NCI-H2081 (cell line): ENCODE results near the gene LRRC56.
A peak's percentile ranks its signal among the peaks of the same experiment; 100 is the strongest.
"Not testable (repeated sequence)": the region's sequence is repeated elsewhere in the genome, so short reads cannot be mapped to it uniquely, and the experiment has no call there.

Experiments used
- DNase-seq, 2 experiments: peaks; one replicate each; lab custom pipeline; 2025; lab: John Stamatoyannopoulos, UW

The LRRC56 gene

GRCh38 chr11:559020-559620 lies 21.8 kb downstream of the LRRC56 start:
- DNase-seq, result no peak

GRCh38 chr11:559712-560304 lies 22.5 kb downstream of the LRRC56 start:
- DNase-seq, result no peak

GRCh38 chr11:560305-561147 lies 23.2 kb downstream of the LRRC56 start, which contains the start of the genes LMNTD2 and RASSF7:
Gene LMNTD2 (minus strand): TSS chr11:560738. CDS start chr11:560716, 22 bp downstream.
Gene RASSF7 (plus strand): TSS chr11:560970. CDS start chr11:561769, 799 bp downstream.
- DNase-seq, result peak; percentile 93

DNA sequence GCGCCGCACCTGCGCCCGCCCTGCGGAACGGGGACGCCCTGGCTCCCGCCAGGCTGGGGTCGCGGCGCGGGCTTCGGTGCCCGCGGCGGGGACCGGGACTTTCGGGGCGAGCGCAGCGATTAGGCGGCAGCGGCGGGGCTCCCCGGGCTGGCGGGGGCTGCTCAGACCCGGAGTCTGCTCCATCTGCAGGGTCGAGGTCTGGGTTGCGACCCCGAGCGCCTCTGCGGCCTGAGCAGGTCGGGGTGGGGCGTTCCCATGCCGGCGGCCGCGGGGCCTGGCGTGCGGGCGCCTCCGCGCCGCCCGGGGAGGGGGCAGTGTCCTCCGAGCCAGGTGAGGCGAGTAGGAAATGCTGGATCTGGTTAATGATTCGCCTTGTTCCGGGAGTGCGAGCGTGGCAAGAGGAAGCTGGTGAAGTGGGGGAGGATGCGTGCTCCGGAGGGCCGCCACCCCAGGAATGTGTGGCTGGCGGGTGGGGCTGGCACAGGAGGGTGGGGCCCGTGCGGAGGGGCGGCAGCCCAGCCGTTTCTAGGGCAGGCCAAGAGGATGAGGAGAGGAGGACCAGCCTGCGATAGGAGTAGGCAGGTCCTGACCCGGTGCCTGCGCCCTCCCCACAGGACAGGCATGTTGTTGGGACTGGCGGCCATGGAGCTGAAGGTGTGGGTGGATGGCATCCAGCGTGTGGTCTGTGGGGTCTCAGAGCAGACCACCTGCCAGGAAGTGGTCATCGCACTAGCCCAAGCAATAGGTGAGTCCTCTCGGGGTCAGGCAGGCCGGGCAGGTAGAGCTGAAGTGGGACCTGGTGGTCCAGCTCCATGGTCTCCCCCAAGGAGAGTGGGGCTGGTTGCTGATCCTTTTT lies 24.0 kb downstream of the LRRC56 start:
- peak in 1 of 2 experiments; percentile 25 for DNase-seq

DNA sequence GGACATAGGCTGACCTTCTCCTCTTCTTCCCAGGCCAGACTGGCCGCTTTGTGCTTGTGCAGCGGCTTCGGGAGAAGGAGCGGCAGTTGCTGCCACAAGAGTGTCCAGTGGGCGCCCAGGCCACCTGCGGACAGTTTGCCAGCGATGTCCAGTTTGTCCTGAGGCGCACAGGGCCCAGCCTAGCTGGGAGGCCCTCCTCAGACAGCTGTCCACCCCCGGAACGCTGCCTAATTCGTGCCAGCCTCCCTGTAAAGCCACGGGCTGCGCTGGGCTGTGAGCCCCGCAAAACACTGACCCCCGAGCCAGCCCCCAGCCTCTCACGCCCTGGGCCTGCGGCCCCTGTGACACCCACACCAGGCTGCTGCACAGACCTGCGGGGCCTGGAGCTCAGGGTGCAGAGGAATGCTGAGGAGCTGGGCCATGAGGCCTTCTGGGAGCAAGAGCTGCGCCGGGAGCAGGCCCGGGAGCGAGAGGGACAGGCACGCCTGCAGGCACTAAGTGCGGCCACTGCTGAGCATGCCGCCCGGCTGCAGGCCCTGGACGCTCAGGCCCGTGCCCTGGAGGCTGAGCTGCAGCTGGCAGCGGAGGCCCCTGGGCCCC lies 24.8 kb downstream of the LRRC56 start:
- DNase-seq, result no peak

- DNase-seq, result no peak
Measured at GRCh38 chr11:563066-563811, 25.9 kb downstream of the LRRC56 start.

- DNase-seq, result no peak
Measured at GRCh38 chr11:563812-564578, 26.7 kb downstream of the LRRC56 start.

- DNase-seq, result no peak
Measured at GRCh38 chr11:565921-566509, 28.7 kb downstream of the LRRC56 start.

DNA sequence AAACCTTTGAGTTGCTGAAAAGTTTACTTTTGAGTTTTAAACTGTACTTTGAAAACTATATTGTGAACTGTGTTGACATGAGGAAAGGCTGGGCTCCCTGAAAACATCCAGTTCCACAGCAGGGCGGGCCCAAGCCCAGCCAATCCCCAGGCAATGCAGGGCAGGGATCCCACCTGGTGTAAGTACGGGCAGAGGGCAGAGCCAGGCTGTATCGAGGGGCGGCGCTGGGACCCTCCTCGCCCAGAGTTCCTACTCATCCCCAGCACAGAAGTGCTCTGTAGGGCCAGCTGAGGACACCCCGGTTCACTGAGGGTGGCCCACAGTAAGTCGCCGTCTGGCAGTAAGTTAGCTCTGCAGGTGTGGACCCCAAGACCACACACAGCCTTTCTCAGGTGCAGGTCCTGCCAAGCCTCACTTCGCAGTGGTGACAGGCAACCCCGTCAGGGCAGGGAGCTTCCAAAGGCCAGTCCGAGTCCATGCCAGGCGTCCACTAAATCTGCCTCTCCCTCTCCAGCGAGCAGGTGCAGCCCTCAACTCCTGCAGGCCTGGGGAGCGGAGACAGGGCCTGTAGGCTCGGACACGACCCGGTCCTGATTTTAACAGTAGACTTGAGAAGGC lies 29.8 kb downstream of the LRRC56 start:
- no peak for DNase-seq

- no peak for DNase-seq
Measured at GRCh38 chr11:567629-568292, 30.4 kb downstream of the LRRC56 start.

GRCh38 chr11:568306-569157 lies 31.2 kb downstream of the LRRC56 start:
- peak; percentile 97 to 98 for DNase-seq

- DNase-seq, result no peak
Measured at GRCh38 chr11:569158-569885, 32.0 kb downstream of the LRRC56 start.

GRCh38 chr11:571802-572185 lies 34.5 kb downstream of the LRRC56 start:
- DNase-seq, result no peak

GRCh38 chr11:573146-573759 lies 35.9 kb downstream of the LRRC56 start:
- no peak for DNase-seq

DNA sequence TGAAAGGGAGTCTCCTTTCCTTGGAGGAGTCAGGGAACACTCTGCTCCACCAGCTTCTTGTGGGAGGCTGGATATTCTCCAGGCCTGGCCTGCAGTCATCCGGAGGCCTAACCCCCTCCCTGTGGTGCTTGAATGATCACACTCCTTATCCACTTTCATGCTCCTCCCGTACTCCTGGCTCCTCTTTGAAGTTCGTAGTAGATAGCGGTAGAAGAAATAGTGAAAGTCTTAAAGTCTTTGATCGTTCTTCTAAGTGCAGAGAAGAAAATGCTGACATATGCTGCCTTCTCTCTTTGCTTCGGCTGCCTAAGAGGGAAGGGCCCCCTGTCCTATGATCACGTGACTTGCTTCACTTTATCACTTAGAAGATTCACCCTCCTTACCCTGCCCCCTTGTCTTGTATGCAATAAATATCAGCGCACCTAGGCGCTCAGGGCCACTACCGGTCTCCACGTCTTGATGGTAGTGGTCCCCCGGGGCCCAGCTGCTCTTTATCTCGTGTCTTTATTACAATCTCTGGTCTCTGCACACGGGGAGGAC lies 36.8 kb downstream of the LRRC56 start:
- not testable (repeated sequence) for DNase-seq

- no peak for DNase-seq
Measured at GRCh38 chr11:574632-575312, 37.4 kb downstream of the LRRC56 start.
